NCI-H524 (cell line): ENCODE data around the gene ILF3.

Source experiments
- DNase-seq, 2 experiments: peaks; one replicate each; lab custom pipeline; 2025; lab: John Stamatoyannopoulos, UW

The ILF3 gene

DNA sequence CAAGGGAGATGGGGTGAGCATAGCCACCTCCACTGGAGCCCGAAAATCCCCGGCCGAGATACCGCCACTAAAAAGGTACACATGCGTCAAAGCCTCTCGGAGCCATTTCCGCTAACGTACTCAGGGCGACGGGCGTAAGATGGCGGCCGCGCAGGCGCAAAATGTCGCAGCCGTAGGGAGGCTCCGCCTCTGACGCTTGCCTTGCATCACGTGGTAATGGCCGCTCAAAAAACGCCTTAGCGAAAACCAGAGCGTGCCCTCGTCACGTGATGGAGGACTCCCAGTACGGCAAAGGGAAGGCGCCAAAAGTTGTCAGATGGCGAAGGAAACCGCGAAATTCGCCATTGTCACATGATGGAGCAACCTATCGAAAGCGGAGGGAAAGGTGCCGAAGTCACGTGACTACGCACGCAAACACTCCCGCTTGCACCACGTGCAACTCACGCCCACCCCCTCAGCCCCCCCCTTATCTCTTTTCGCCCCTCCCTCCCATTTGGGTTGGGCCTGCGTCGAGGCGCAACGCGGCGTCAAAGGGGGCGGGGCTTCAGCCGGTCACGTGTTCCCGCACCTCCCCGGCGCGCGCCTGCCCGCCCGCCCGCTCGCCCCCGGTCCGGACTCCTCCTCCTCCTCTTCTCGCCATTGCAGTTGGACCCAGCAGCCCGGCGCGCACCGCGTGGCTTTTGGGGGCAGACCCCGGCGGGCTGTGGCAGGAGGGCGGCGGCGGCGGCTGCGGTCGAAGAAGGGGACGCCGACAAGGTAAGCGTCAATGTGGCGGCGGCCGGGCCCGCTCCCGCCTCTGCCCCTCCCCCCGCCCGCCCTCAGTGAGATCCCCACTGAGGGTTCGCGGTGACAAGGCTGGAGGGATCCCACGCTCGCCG lies at the start of gene ILF3:
TSS of gene ILF3 (plus strand) at position 615 of the 878 bp plus-strand sequence. CDS start 16,260 bp downstream, outside the sequence.
- peak; percentile 100 for DNase-seq

DNA sequence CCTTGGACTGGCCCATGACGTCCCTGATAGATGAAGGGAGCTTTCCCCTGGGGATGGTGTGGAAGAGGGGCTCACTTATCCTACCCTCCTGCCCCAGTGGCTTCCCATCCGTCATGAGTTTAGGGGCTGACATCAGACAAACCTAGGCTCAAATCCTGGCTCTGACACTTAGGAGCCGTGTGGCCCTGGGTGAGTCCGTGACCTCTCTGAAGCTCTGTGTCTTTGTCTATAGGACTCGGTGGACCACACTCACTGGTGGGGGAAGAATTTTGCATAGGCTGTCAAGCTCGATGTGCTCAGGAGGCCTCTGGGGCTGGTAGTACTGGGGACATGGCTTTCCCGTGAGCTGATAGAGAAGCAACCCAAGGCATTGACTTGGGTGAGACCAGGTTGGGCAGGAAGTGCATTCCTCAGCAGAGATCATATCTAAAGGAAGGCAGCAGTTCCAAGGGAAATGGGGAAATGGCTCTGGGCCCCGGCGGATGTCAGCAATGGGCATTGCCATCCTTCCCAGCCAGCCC lies 49.6 kb upstream of the ILF3 start:
- no peak for DNase-seq

DNA sequence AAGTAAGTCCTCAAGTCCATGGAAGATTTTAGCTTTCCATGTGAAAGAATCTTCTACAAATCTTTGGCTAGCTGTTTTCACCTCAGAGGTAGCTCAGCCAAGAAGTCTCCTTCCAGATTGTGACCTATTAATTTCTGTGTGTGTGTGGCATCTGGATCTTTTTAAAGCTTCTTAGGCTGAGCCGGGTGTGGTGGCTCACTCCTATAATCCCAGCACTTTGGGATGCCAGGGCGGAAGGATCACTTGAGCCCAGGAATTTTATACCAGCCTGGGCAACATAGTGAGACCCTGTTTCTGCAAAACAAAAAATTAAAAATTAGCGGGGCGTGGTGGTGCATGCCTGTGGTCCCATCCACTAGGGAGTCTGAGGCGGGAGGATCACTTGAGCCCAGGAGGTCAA lies 42.2 kb upstream of the ILF3 start:
- DNase-seq = peak in 1 of 2 experiments; percentile 51

DNA sequence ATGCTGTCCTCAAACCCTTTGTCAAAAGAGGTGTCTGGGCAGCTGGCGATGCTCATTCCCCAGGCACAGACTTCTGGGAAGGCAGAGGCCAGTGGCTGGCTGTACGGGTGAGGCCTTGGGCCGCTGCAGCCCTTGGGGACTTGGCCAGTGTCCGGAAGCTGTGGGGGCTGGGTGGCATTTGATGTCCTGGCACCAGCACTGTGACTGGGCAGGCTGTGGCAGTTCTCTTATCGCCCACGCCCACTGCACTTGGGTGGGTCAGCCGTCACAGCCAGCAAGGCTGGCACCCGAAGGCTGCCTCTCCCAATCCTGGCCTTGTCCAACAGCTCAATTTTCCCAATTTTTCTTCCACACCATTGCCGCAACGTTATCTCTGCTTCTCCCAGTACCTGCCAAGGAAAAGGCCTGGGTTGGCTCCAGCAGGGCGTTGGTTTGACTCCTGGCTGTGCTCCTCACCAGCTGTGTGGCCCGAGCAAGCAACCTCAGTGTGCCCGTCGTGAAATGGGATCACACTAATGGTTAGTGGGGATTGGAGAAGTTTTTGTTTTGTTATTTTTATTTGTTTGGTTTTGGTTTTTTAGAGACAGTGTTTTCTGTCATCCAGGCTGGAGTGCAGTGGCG lies 41.5 kb upstream of the ILF3 start:
- no peak for DNase-seq

DNA sequence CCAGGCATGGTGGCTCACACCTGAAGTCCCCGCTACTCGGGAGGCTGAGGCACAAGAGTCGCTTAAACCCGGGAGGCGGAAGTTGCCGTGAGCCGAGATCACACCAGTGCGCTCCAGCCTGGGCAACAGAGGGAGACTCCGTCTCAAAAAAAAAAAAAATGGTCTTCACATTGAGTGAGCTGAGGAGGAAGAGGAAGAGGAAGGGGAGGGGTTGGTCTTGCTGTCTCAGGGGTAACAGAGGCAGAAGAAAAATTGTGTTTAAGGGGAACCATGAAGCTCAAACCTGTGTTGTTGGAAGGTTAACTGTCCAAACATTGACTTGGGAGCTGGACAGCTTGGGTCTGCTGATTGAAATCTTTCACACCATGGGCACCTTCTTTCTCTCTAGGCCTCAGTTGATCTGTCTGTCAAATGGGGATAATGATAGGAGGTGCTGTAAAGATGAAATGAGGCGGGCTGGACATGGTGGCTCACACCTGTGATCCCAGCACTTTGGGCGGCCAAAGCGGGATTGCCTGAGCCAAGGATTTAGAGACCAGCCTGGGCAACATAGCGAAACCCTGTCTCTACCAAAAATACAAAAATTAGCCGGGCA lies 38.6 kb upstream of the ILF3 start:
- DNase-seq = no peak

DNA sequence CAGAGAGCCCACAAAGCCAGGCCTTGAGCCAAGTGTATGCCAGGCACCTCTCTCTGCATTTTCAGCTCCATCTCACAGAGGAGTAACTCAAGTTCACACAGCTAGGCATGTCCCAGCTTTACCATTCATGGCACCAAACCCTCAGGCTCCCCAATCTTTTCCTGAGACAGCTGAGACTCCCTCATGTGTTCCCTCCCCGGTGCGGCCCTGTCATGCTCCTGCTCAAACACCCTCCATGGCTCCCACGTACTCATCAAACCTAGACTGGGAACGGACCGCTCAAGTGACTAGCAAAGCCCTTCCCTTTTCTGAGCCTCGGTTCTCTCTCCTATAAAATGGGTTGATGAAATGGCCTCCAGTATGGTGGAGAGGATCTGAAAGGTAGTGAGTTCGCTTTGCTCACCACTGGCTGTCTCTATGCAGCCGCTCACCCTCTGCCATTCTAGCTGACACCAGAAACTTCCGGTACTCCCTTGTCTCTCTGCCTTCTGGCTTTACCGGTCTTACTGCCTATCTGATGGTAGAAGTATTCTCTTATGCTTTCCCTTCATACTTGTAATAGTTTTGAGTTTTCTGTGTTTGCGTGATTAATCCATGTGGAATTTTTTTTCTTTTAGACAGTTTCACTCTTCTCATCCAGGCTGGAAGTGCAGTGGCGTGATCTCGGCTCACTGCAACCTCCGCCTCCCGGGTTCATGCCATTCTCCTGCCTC lies 36.6 kb upstream of the ILF3 start:
- no peak for DNase-seq

DNA sequence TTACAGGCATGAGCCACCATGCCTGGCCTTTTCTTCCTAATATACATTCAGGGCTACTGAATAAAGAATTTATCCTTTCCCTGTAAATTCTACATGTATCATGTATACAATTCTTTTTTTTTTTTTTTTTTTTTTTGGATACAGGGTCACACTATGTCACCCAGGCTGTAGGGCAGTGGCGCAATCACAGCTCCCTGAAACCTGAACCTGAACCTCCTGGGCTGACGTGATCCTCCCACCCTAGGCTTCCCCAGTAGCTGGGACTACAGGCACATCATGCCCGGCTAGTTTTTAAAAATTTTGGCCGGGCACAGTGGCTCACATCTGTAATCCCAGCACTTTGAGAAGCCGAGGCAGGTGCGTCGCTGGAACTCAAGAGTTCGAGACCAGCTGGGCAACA lies 35.3 kb upstream of the ILF3 start:
- no peak for DNase-seq

DNA sequence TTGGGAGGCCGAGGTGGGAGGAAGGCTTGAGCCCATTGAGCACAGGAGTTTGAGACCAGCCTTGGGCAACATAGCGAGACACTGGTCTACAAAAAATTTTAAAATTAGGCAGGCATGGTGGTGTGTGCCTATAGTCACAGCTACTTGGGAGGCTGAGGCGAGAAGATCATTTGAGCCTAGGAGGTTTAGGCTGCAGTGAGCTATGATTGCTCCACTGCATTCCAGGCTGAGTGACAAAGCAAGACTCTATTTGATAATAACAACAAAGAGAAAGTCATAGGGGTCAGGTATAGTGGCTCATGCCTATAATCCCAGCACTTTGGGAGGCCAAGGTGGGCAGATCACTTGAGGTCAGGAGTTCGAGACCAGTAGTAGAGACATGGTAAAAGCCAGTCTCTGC lies 33.4 kb upstream of the ILF3 start:
- DNase-seq = no peak

DNA sequence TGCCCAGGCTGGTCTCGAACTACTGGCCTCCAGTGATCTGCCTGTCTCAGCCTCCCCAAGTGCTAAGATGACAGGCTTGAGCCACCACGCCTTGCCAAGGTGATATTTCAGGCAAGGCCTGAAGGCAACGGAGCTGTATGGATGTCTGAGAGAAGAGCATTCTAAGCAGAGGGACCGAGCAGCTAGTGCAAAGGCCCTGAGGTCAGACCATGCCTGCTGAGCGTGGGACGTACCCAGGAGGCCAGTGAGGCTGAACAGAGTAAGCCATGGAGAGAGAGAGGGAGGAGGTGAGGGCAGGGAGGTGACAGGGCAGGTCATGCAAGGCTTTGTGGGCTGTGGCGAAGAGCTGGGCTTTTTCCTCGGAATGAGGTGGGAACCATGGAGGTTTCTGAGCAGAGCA lies 32.2 kb upstream of the ILF3 start:
- no peak for DNase-seq

DNA sequence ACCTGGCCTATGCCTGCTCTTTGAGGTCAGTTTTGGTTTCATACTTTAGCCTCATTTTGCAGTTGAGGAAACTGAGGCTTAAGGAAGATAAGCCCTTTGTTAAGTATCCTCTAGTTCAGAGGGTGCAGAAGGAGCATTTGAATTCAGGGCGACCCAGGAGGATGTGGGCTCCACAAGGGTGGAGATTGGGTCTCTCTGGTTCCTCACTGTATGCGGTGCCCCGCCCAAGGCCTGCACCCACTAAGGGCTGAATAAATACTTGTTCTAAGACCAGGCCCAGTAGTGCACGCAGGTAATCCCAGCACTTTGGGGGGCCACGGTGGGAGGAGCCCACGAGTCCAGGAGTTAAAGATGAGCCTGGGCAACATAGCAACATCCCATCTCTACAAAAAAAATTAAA lies 29.6 kb upstream of the ILF3 start:
- no peak for DNase-seq

DNA sequence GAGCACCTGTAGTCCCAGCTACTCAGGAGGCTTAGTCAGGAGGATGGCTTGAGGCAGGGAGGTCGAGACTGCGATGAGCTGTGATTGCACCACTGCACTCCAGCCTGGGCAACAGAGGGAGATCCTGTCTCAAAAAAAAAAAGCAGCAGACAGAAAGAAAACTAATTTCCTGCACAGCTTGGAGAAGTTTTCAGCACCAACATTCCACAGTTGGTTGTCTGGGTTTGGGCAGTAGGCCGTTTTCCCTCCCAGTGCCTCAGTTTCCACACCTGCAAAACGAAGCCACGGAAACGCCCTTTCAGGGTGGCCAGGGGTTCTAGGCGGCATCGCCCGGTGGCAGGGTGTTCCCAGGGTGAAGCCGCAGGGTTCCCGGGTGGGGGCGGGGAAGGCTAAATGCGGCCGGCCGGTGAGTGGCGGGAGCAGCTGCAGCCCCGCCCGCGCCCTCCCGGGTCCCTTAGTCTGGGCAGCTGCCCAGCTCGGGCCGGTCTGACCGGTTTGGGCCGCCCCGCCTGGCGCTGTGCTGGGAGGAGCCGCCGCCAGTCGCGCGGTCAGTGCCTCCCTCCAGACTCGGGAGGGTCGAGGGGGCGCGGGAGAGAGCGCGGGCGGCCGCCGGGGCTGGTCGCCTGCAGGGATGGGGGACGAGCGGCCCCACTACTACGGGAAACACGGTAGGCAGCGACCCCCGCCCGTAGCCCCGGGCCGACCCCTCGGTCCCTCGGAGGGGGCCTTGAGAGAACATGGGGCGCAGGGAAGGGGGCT lies 29.0 kb upstream of the ILF3 start, which contains the start of gene SLC44A2:
TSS of gene SLC44A2 (plus strand) at position 551 of the 759 bp plus-strand sequence. CDS start at position 632, 81 bp downstream.
- DNase-seq = peak in 1 of 2 experiments; percentile 68

DNA sequence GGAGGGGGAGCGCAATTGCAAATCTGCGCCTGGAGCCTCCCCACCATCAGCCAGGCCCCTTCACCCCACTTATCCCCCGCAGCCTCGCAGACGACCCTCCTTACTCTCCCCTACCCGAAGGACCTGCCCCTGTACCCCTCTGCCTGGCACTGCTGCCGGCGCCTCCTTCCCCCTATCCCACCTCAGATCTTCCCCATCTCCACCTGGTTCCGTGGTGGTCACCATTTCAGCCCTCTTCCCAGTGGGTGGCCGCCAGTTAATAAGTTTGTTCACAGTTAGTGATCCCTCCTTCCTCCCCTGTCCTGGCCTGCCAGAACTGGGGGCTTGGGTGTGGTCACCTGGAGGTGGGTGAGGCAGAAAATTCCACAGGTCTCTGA lies 28.4 kb upstream of the ILF3 start:
- no peak for DNase-seq

DNA sequence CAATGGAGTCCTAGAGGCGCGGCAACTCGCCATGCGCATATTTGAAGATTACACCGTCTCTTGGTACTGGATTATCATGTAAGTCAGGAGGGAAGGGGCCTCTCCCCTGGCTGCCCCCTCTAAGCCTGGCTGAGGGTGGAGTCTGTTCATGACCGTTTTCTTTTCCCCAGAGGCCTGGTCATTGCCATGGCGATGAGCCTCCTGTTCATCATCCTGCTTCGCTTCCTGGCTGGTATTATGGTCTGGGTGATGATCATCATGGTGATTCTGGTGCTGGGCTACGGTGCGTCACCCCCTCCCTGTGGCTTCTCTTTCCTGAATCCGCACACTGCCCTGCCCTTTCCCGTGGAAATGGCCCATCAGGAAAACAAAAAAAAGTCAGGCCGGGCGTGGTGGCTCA lies 22.3 kb upstream of the ILF3 start:
- peak in 1 of 2 experiments; percentile 10 for DNase-seq

DNA sequence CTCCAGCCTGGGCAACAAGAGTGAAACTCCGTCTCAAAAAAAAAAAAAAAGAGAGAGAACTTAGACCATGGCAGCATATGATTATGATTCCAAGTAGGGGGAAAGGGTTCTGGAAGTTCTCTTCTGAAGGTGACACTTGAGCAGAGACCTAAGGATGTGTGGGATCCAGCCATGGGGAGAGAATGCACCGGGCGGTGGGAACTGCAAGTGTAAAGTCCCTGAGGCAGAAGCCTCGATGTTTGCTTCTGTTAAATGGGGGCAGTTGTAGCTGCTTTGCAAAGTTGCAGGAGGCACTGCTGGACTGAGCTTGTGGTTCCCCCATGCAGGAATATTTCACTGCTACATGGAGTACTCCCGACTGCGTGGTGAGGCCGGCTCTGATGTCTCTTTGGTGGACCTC lies 19.7 kb upstream of the ILF3 start:
- DNase-seq = no peak

DNA sequence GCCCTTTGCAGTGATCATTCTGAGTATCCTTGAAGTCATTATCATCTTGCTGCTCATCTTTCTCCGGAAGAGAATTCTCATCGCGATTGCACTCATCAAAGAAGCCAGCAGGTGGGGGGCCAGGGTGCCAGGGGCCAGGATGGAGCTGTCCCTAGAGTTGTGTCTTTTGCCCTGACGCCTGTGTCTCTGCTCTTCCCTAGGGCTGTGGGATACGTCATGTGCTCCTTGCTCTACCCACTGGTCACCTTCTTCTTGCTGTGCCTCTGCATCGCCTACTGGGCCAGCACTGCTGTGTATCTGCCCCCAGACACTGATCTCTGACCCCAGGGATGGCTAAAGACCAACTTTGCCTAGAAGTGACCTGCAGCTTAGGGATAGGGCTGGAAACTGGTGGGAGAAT lies 19.2 kb upstream of the ILF3 start:
- DNase-seq = no peak

DNA sequence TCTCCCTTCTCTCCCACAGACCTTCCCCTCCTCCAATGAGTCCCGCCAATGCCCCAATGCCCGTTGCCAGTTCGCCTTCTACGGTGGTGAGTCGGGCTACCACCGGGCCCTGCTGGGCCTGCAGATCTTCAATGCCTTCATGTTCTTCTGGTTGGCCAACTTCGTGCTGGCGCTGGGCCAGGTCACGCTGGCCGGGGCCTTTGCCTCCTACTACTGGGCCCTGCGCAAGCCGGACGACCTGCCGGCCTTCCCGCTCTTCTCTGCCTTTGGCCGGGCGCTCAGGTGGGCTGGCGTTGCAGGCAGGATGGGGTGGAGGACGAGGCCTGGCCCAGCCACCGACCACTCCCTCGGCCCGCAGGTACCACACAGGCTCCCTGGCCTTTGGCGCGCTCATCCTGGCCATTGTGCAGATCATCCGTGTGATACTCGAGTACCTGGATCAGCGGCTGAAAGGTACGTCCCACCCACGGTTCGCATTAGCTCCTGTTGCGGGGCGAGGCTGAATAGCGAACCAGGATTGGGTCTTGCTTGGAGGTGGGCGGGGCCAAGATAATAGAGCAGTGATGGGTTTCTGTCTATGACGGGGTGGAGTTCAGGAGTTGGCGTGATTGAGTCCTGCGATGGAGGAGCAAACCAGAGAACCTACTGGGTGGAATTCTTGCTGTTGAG lies 17.7 kb upstream of the ILF3 start:
- no peak for DNase-seq

DNA sequence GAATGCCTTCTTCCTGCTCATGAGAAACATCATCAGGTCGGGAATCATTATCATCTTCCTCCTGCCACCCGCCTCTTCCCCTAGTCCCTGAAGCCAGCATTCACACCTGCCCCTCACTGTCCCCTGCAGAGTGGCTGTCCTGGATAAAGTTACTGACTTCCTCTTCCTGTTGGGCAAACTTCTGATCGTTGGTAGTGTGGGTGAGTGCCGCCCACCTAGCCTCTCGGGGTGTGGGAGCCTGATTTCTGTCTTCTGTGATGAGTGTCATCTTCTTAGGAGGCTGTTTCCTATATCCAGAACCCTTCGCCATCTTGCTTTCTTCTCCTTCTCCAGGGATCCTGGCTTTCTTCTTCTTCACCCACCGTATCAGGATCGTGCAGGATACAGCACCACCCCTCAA lies 16.3 kb upstream of the ILF3 start:
- DNase-seq = no peak

DNA sequence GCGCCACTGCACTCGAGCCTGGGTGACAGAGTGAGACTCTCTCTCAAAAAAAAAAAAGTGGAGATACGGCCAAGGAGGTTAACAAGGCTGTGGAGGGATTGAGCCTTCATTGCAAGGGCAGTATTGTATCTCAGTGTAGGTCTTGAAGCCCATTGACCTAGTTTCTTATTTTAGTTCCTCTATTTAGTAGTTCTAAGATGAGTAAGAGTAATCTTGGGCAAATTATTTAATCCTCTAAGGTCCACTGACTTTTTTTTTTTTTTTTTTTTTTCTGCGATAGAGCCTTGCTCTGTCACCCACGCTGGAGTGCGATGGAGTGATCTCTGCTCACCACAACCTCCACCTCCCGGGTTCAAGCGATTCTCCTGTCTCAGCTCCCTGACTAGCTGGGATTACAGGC lies 14.3 kb upstream of the ILF3 start:
- no peak for DNase-seq

DNA sequence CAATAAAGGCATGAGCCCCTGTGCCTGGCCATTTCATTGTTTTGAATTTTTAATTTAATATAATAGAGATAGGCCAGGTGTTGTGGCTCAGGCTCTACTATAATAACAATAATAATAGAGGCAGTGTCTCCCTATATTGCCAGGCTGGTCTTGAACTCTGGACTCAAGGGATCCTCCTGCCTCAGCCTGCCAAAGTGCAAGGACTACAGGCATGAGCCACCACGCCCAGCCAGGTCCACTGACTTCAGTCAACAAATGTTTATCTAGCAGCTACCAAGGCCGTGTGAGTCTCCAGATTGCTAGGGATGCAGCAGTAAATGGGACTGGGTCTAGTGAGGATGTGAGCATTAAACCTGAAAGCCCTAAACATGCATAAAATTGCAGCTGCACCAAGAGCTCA lies 13.8 kb upstream of the ILF3 start:
- no peak for DNase-seq

DNA sequence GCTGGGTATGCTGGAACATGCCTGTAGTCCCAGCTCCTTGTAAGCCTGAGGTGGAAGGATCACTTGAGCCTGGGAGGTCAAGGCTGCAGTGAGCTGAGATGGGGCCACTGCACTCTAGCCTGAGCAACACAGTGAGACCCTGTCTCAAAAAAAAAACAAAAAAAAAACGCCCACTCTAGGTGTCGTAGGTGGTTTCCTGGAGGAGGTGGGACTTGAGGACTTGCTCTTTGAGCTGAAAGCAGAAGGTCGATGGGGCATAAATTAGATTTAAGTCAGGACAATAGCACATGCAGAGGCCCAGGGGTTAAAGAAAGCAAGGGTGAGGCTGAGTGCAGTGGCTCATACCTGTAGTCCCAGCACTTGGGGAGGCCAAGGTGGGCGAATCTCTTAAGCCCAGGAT lies 12.9 kb upstream of the ILF3 start:
- DNase-seq = no peak
